Mucosa of descending colon (tissue), 3 donors: Measurements from ENCODE around the gene NPB. TPM values are rescaled to one million over a fixed set of nuclear protein-coding genes. Genes with fewer than 3 reads are reported as not detected.

Source experiments
- ATAC-seq: fragments of 200-7000 bp; cut with Tn5 transposase; one replicate; pipeline ENCODE4 v1.9.1; 2020; ENCODE audit warnings: mild to moderate bottlenecking, moderate library complexity
- DNase-seq, 3 donors: peaks; one replicate each; pipeline ENCODE4 v3.0.0-alpha.2; 2020
- H3K36me3 ChIP-seq: fragments of 200-600 bp; one replicate; pipeline ENCODE4 v1.8.0; 2021; ENCODE audit warnings: low read depth, mild to moderate bottlenecking
- H3K4me1 ChIP-seq: fragments of 200-600 bp; one replicate; pipeline ENCODE4 v1.8.0; 2021; ENCODE audit warnings: low read depth, mild to moderate bottlenecking
- H3K4me3 ChIP-seq: fragments of 200-600 bp; one replicate; pipeline ENCODE4 v1.8.0; 2021; ENCODE audit warnings: mild to moderate bottlenecking
- H3K9me3 ChIP-seq: fragments of 200-600 bp; one replicate; pipeline ENCODE4 v1.8.0; 2021; ENCODE audit warnings: mild to moderate bottlenecking
- CTCF ChIP-seq: fragments of 200-600 bp; IDR thresholded peaks from one replicate; pipeline ENCODE4 v1.8.0; 2022; ENCODE audit warnings: antibody characterized with exemption, mild to moderate bottlenecking
- intact Hi-C, 2 donors: fragments of 100-400 bp; cut with DNase I in 1 of 2; cut with micrococcal nuclease in 1 of 2; formaldehyde crosslinking; loops; one replicate each; pipeline versions ENCODE4 v1.11.0 to v1.11.1; 2022; cut with DNase I, micrococcal nuclease
- total RNA-seq, 3 donors: library from RNA; stranded (reverse); fragmentation: NEBNext Ultra II Directional in 2 of 3; extraction: Animal tissue kit (Norgen Biotek cat#: 25700) in 2 of 3; gene quantifications; one replicate each; pipeline versions ENCODE4 v1.2.1 to v1.2.4, GENCODE V29; 2021 to 2023
- donor health status: DM: no; HTN: no; CAD: no; lungs with moderate emphysema.
- donor health status: DM: no; HTN: no; CAD: no.
- donor health status: DM: no; HTN: yes; CAD: no.

The NPB gene
- total RNA-seq, 3 donors from 2014 or later = 0.12 to 0.51 (median 0.26) TPM

GRCh38 chr17:81941484-81942166 is 39.6 kb downstream of the NPB start:
- TF ChIP-seq CTCF = no peak
- no peak for ATAC-seq
- no peak for DNase-seq
- intact Hi-C loops = no loop called here
- no peaks in the 10 kb centered on the region for H3K36me3 ChIP-seq
- H3K4me1 ChIP-seq = peaks cover 10% of the 10 kb centered on the region
- H3K9me3 ChIP-seq = no peaks in the 10 kb centered on the region
- H3K4me3 ChIP-seq = no peak overlapping the region

- TF ChIP-seq CTCF = no peak
- Histone ChIP-seq H3K9me3 (no peaks in the 10 kb centered on the region), H3K4me3 (no peak overlapping the region), H3K36me3 (no peaks in the 10 kb centered on the region), H3K4me1 (peaks cover 7% of the 10 kb centered on the region)
- DNase-seq (no peak), ATAC-seq (no peak)
- intact Hi-C loops = no loop called here
Measured at GRCh38 chr17:81942167-81942553, 40.1 kb downstream of the NPB start.

- DNase-seq (no peak), ATAC-seq (no peak)
- intact Hi-C loops = no loop called here
- TF ChIP-seq CTCF = no peak
- Histone ChIP-seq H3K4me3 (no peak overlapping the region), H3K36me3 (no peaks in the 10 kb centered on the region), H3K9me3 (no peaks in the 10 kb centered on the region), H3K4me1 (peaks cover 4% of the 10 kb centered on the region)
Measured at GRCh38 chr17:81944858-81945257, 42.8 kb downstream of the NPB start.

- Histone ChIP-seq H3K36me3 (no peaks in the 10 kb centered on the region), H3K4me1 (no peaks in the 10 kb centered on the region), H3K4me3 (no peak within 1 kb of the TSS), H3K9me3 (no peaks in the 10 kb centered on the region)
- no peak for TF ChIP-seq CTCF
- intact Hi-C loops = no loop called here
- ATAC-seq (no peak), DNase-seq (no peak)
Measured at GRCh38 chr17:81947189-81947588, 45.2 kb downstream of the NPB start, which contains the start of gene MYADML2. MYADML2 (minus strand) TSS chr17:81947233; CDS start chr17:81941741, 5,492 bp downstream.

- Histone ChIP-seq H3K4me1 (no peaks in the 10 kb centered on the region), H3K9me3 (no peaks in the 10 kb centered on the region), H3K4me3 (no peak overlapping the region), H3K36me3 (no peaks in the 10 kb centered on the region)
- ATAC-seq (no peak), DNase-seq (no peak)
- intact Hi-C loops = no loop called here
- no peak for TF ChIP-seq CTCF
Measured at GRCh38 chr17:81948635-81949378, 46.8 kb downstream of the NPB start.
